Stomach smooth muscle (tissue), 2 donors: ENCODE measurements around the gene B3GNT5.
"Not testable (repeated sequence)": the region's sequence is repeated elsewhere in the genome, so short reads cannot be mapped to it uniquely, and the experiment has no call there.

Experiments
- H3K27ac ChIP-seq: one replicate; pipeline ENCODE4 v1.7.0; 2013; ENCODE audit warnings: mild to moderate bottlenecking, low read length, inconsistent platforms
- H3K27me3 ChIP-seq, 2 donors: one replicate each; pipeline ENCODE4 v1.7.0; 2013; ENCODE audit warnings: low read length in 2 of 2; ENCODE audit not compliant: insufficient read depth in 2 of 2, control insufficient read depth in 1 of 2
- H3K36me3 ChIP-seq, 2 donors: one replicate each; pipeline ENCODE4 v1.7.0; 2013; ENCODE audit warnings: low read length in 2 of 2; ENCODE audit not compliant: control insufficient read depth in 2 of 2, insufficient read depth in 2 of 2
- H3K4me1 ChIP-seq: one replicate; pipeline ENCODE4 v1.7.0; 2013; ENCODE audit warnings: low read length; ENCODE audit not compliant: control insufficient read depth, insufficient read depth
- H3K4me3 ChIP-seq, 2 donors: one replicate each; pipeline ENCODE4 v1.7.0; 2013; ENCODE audit warnings: low read length in 2 of 2
- H3K9ac ChIP-seq, 2 donors: one replicate each; pipeline ENCODE4 v1.7.0; 2013; ENCODE audit warnings: low read length in 2 of 2, mild to moderate bottlenecking in 1 of 2
- H3K9me3 ChIP-seq, 2 donors: one replicate each; pipeline ENCODE4 v1.7.0; 2013; ENCODE audit warnings: low read length in 2 of 2; ENCODE audit not compliant: control insufficient read depth in 2 of 2
- donor health status: healthy.
- donor health status: Pancreatic carcinoma.

Gene B3GNT5

DNA sequence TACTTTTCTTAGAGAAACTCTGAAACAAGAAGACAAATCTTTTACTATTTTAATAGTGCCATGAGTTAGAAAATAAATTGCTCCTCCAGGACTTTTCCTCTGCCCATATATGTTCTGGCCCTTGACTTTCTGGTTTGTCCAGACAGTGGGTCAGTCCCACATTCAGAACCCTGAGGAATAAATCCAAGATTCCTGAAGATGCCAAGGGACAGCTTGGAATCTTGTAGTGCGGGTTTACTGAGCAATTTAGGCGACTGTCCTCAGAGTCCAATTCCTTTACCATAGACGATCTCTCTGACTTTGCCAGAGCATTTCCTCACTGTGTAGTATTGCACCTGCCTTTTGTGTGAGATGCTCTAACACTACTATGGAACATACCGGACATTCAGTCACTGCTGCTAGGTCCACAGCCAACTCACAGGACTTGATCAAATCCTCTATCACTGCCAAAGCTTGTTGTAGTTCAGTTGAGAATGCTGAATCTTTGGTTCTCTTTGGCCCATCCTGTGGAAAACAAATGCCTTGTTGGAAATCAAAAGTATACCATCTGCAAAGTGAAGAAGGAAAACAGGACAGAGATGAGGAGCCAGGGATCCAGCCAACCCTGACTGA lies 37.4 kb upstream of the B3GNT5 start:
- H3K27ac ChIP-seq: no peak overlapping the region
- H3K27me3 ChIP-seq: peaks cover 0 to 2% of the 10 kb centered on the region in 2 donors
- no peaks in the 10 kb centered on the region for H3K9me3 ChIP-seq
- H3K36me3 ChIP-seq: no peaks in the 10 kb centered on the region
- no peaks in the 10 kb centered on the region for H3K4me1 ChIP-seq
- no peak overlapping the region for H3K9ac ChIP-seq
- no peak overlapping the region for H3K4me3 ChIP-seq

DNA sequence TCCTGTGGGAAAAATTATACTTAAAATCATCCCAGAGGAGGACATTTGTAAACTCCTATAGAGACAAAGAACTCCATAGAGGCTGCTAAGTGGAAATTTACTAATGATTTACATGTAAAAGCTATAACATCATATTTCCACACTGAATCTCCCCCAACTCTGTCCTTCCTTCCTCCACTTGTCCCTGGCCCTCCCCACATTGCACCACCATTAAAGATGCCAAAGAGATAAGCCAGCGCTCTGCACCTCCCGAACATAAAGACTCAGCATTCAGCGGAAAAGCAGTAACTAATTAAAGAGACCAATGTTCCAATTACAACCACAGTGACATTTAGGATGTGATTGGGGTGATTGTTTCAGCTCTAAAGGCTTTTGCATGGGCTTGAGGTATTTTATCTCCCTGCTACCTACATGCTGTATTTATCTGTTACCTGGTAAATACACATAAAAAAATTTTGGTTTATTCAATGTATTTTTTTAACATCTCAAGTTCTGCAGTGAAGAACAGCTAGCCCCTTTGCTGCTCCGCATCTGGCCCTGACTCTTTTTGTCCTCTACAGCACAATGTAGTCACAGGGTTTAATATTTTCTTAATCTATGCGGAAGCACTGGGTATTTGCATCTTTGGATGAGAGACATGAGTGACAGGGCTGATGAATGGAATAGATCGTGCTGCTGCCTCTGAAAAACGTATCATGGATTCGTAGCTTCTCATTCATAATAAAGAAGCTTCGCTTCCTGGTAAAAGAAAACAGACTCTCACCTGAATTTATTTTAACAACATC lies 35.3 kb upstream of the B3GNT5 start:
- Histone ChIP-seq H3K27me3 (no peaks in the 10 kb centered on the region), H3K9me3 (no peaks in the 10 kb centered on the region), H3K9ac (no peak overlapping the region), H3K4me1 (no peaks in the 10 kb centered on the region), H3K4me3 (no peak overlapping the region), H3K27ac (no peak overlapping the region), H3K36me3 (no peaks in the 10 kb centered on the region)

DNA sequence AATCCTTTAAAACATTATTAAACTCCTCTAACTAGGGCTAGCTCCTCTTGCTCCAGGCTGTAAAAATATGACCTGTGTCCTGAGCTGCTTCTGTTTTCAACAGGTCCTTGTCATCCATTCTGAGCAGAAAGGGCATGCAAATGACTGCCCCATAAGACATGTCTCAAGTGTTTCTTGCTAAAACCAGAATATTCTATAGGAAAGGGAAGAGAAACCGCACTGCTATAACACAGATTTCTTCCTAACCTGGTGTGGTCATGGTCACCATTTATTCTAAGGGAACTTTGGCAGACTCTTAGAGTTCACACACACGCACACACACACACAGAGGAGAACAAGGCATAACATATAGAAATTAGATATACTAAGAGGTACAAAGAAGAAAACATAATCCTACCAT lies 34.2 kb upstream of the B3GNT5 start:
- no peaks in the 10 kb centered on the region for H3K36me3 ChIP-seq
- no peaks in the 10 kb centered on the region for H3K4me1 ChIP-seq
- H3K4me3 ChIP-seq: no peak overlapping the region
- H3K9me3 ChIP-seq: no peaks in the 10 kb centered on the region
- no peak overlapping the region for H3K27ac ChIP-seq
- H3K9ac ChIP-seq: no peak overlapping the region
- H3K27me3 ChIP-seq: no peaks in the 10 kb centered on the region

DNA sequence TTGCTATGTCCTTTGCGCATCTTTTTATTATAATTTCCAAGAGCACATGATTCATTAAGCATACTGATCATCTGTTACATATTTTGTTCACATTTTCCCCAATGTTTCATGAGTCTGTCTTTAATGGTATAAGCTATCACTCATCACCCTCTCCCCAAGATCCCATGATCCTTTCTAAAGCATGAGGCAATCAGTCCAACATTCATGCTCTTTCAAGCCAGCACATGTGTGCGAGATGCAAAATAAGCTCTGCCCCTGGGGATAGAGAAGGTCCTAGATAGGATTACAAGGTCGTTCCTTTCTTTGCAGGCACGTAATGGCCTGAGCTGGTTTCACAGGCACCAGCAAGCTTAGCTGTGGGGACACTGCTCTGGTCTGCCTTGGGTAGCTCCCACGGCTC lies 32.2 kb upstream of the B3GNT5 start:
- H3K27me3 ChIP-seq: no peaks in the 10 kb centered on the region
- no peak overlapping the region for H3K9ac ChIP-seq
- no peaks in the 10 kb centered on the region for H3K4me1 ChIP-seq
- H3K9me3 ChIP-seq: no peaks in the 10 kb centered on the region
- no peak overlapping the region for H3K27ac ChIP-seq
- H3K4me3 ChIP-seq: no peak overlapping the region
- no peaks in the 10 kb centered on the region for H3K36me3 ChIP-seq

DNA sequence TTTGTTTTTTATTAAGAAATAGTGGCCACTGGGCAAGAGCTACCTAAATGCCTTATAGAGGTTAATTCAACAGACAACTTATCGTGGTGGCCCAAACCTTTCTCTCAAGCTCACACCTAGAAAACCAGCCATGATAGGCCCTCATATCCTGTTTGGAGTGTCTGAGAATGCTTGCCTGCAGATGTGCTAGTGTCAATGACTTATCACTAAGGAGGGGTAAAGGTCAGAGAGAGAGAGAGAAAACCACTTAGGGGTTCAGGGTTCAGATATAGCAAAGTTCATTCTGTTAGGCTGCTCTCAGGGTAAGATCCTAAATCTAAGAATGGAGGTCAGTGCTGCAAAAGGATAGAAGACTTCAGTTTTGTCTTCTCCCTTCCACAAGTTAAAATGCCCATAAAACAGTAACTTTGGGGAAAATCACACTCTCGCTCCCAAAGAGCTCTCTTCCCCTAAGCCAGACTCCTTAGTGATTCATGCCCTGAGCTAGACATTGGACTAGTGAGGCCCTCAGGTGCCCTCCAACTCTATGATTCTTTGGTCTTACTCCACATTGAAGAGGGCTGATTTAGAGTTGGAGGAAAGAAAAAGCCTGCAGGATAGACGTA lies 30.3 kb upstream of the B3GNT5 start:
- H3K9ac ChIP-seq: no peak overlapping the region
- H3K4me1 ChIP-seq: no peaks in the 10 kb centered on the region
- no peaks in the 10 kb centered on the region for H3K9me3 ChIP-seq
- no peaks in the 10 kb centered on the region for H3K27me3 ChIP-seq
- H3K27ac ChIP-seq: no peak overlapping the region
- no peaks in the 10 kb centered on the region for H3K36me3 ChIP-seq
- H3K4me3 ChIP-seq: no peak overlapping the region

DNA sequence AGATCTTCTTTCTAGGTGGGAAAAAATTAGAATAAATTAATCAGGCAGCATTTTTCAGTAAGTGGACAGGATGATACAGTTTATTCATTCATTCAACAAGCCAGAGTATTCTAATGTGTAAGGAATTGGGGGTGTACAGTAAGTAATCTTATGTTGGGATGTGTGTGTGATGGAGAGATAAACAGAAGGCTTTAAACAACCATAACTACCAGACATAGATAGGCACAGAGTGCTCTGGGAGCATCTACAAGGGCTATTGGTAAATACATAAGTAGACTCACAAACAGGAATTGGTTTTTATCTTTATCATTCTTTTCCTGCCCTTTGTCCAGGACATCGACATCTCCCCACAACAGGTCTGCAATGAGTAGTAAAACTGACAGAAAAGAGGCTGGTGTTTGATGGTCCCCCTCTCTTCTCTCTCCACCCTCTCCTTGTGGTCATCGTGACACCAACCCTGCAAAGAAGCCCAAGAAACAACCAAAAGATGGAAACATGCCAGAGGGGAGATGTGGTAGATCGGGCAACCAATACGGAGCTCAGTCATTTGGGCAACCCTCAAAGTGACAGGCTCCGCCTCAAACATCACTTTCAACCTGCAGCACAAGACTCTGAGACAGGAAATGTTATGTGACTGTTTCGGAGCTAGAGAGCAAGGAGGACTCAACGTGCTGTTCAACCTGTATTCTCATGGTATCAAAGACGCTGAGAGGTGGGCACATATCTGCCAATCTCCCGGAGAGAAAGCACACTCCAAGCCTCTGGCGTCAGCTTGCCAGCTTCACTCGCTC lies 28.7 kb upstream of the B3GNT5 start:
- H3K4me1 ChIP-seq: no peaks in the 10 kb centered on the region
- H3K27ac ChIP-seq: no peak overlapping the region
- no peaks in the 10 kb centered on the region for H3K9me3 ChIP-seq
- H3K9ac ChIP-seq: no peak overlapping the region
- H3K4me3 ChIP-seq: no peak overlapping the region
- H3K36me3 ChIP-seq: no peaks in the 10 kb centered on the region
- H3K27me3 ChIP-seq: no peaks in the 10 kb centered on the region

DNA sequence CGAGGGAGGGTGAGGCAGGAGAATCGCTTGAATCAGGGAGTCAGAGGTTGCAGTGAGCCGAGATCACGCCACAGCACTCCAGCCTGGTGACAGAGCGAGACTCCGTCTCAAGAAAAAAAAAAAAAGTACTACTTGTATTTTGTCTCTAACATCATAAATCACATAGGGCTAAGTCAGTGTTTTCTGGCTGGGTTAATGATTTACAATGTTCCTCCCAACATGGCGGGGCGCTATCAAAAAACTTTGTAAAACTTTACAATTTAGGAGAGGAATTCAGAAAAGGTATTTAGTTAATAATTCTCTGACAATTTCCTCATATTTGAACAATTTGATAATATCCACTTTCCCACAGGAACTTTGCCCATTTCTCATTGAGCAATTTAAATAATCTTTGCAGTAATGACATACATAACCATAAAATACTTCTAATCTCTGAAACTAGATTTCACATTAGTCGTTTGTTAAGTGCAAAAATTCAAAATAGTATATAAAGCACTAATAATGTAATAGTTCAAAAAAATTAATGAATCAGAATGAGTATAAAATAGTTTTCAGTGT lies 26.6 kb upstream of the B3GNT5 start:
- H3K4me1 ChIP-seq: no peaks in the 10 kb centered on the region
- H3K36me3 ChIP-seq: no peaks in the 10 kb centered on the region
- no peaks in the 10 kb centered on the region for H3K9me3 ChIP-seq
- no peak overlapping the region for H3K4me3 ChIP-seq
- H3K9ac ChIP-seq: no peak overlapping the region
- H3K27ac ChIP-seq: no peak overlapping the region
- no peaks in the 10 kb centered on the region for H3K27me3 ChIP-seq

DNA sequence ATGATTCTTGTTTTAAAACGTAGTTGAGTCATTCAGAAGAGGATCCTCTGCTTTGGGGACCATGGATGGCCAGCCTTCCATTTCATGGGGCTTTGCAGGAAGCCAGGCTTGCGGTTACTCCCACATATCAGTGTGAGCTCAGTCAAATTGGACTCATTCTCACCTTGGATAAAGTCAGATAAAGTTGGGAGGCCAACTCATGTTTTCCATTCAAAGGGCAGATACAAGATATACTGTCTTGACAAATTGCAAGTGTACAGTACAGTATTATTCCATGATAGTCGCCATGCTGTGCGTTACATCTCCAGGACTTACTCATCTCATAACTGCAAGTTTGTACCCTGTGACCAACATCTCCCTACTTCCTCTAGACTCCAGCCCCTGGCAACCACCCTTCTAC lies 25.5 kb upstream of the B3GNT5 start:
- Histone ChIP-seq H3K4me1 (no peaks in the 10 kb centered on the region), H3K4me3 (no peak overlapping the region), H3K36me3 (no peaks in the 10 kb centered on the region), H3K9ac (no peak overlapping the region), H3K27ac (no peak overlapping the region), H3K27me3 (no peaks in the 10 kb centered on the region), H3K9me3 (no peaks in the 10 kb centered on the region)

DNA sequence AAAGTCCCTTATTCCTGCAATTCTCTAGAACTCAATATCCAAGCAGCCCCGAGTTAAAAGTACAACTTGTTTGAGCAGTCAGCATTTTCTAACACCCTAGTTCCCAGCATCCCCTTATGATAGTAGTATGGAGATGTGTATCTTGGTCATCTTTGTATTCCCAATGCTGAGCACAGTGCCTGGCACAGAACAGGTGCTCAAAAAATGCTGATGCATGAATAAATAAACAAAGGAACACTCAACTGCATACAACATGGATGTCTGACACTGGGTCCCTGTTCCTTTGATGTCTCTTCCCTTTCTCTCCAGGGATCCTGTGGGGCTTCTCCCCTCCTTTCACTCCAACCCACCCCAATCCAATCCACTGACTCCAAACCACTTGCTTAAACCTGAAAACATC lies 23.9 kb upstream of the B3GNT5 start:
- Histone ChIP-seq H3K4me3 (no peak overlapping the region), H3K27me3 (no peaks in the 10 kb centered on the region), H3K9me3 (no peaks in the 10 kb centered on the region), H3K36me3 (no peaks in the 10 kb centered on the region), H3K4me1 (no peaks in the 10 kb centered on the region), H3K27ac (no peak overlapping the region), H3K9ac (no peak overlapping the region)

DNA sequence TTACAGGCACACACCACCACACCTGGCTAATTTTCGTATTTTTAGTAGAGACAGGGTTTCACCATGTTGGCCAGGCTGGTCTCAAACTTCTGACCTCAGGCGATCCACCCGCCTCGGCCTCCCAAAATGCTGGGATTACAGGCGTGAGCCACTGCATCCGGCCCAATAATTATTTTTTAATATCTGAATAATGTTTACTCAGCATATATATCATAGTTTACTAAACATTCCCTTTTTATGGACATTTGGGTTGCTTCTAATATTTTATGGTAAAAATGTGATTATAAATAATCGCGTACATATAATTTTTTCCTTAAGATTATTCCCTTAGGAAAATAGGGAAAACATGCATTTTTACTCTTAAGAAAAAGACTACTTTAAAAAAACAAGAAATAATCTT lies 22.8 kb upstream of the B3GNT5 start:
- H3K27ac ChIP-seq, H3K27me3 ChIP-seq, H3K36me3 ChIP-seq, H3K9me3 ChIP-seq, H3K4me1 ChIP-seq, H3K4me3 ChIP-seq, H3K9ac ChIP-seq: not testable (repeated sequence)
